ENCODE measurements around the gene CDC20B.

GRCh38 chr5:55073211-55073610, 99.8 kb downstream of the CDC20B start:
- TF ChIP-seq CTCF (IDR thresholded peaks at IDR 0.05; ENCODE audit: control extremely low read depth in 1 of 3, insufficient read depth in 1 of 3, low read depth in 1 of 3, low read length in 3 of 3) (no peak), EZH2 (IDR thresholded peaks at IDR 0.05; ENCODE audit: low read depth, low read length, severe bottlenecking) (no peak), CEBPB (IDR thresholded peaks at IDR 0.05; ENCODE audit: low read depth, low read length) (no peak), TAF1 (IDR thresholded peaks at IDR 0.05; ENCODE audit: low read depth, low read length) (no peak), POLR2A (IDR thresholded peaks at IDR 0.05; ENCODE audit: control extremely low read depth in 1 of 2, low read depth in 2 of 2, low read length in 2 of 2) (no peak)

All from H1 (cell line).